HEK293 (cell line): ENCODE measurements around the gene ZNF717.

Source experiments
- BCL6B ChIP-seq: fragments of 450-650 bp; formaldehyde crosslinking; IDR thresholded peaks from 2 replicates; pipeline ENCODE4 v1.5.1; 2017; ENCODE audit warnings: missing biosample characterization, missing genetic modification characterization
- KLF16 ChIP-seq: fragments of 450-650 bp; formaldehyde crosslinking; IDR thresholded peaks from 2 replicates; pipeline ENCODE4 v1.5.1; 2017; ENCODE audit warnings: missing biosample characterization, missing genetic modification characterization
- ZFP3 ChIP-seq: fragments of 450-650 bp; formaldehyde crosslinking; IDR thresholded peaks from 2 replicates; pipeline ENCODE4 v1.5.1; 2016; ENCODE audit warnings: low read depth, missing biosample characterization, missing genetic modification characterization
- ZNF10 ChIP-seq: fragments of 450-650 bp; formaldehyde crosslinking; IDR thresholded peaks from 2 replicates; pipeline ENCODE4 v1.5.1; 2017; ENCODE audit warnings: missing biosample characterization, missing genetic modification characterization
- ZNF121 ChIP-seq: fragments of 450-650 bp; formaldehyde crosslinking; IDR thresholded peaks from 2 replicates; pipeline ENCODE4 v1.5.1; 2016; ENCODE audit warnings: missing biosample characterization, missing genetic modification characterization
- ZNF138 ChIP-seq: fragments of 450-650 bp; formaldehyde crosslinking; IDR thresholded peaks from 2 replicates; pipeline ENCODE4 v1.5.1; 2016; ENCODE audit warnings: missing biosample characterization, missing genetic modification characterization, borderline replicate concordance
- ZNF416 ChIP-seq: fragments of 450-650 bp; formaldehyde crosslinking; IDR thresholded peaks from 2 replicates; pipeline ENCODE4 v1.5.1; 2016; ENCODE audit warnings: missing biosample characterization, missing genetic modification characterization
- TF ChIP-seq, protein P1 (sequence below): fragments of 450-650 bp; formaldehyde crosslinking; IDR thresholded peaks from 2 replicates; pipeline ENCODE4 v1.5.1; 2016; ENCODE audit warnings: missing biosample characterization, missing genetic modification characterization
- TF ChIP-seq, protein P2 (sequence below): fragments of 450-650 bp; formaldehyde crosslinking; IDR thresholded peaks from 2 replicates; pipeline ENCODE4 v1.5.1; 2016; ENCODE audit warnings: missing biosample characterization, missing genetic modification characterization
- TF ChIP-seq, protein P3 (sequence below): fragments of 450-650 bp; formaldehyde crosslinking; IDR thresholded peaks from 2 replicates; pipeline ENCODE4 v1.5.1; 2016; ENCODE audit warnings: missing biosample characterization, missing genetic modification characterization
- TF ChIP-seq, protein P4 (sequence below): fragments of 450-650 bp; formaldehyde crosslinking; IDR thresholded peaks from 2 replicates; pipeline ENCODE4 v1.5.1; 2016; ENCODE audit warnings: missing biosample characterization, missing genetic modification characterization

DNA sequence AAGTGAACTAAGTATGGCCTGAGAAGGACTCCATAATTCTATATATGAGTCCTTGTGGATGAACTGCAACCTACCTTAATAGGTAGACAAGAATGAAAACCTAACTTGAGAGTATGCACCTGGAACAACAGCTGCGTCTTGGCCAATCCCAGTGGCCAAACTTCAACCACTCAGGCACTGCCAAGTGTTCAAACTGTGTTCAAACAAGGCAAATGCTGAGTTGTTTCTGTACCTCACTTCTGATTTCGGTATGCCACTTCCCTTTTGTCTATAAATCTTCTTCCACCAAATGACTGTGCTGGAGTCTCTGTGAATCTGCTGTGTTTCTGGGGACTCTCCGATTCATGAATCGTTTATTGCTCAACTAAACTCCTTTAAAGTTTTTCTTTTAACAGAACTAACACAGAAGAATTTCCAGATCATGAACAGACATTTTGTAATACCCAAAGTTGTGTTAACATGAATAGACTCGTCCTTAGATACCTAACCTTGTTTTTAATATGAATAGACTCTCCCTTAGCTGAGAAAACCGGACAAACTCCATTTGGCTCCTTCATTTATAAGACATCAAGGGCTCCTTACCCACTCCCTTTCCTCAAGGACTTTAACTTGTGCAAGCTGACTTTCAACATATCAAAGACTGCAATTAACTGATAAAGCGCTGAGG, 4.1 kb downstream of the ZNF717 start:
- TF ChIP-seq, protein P1, sequence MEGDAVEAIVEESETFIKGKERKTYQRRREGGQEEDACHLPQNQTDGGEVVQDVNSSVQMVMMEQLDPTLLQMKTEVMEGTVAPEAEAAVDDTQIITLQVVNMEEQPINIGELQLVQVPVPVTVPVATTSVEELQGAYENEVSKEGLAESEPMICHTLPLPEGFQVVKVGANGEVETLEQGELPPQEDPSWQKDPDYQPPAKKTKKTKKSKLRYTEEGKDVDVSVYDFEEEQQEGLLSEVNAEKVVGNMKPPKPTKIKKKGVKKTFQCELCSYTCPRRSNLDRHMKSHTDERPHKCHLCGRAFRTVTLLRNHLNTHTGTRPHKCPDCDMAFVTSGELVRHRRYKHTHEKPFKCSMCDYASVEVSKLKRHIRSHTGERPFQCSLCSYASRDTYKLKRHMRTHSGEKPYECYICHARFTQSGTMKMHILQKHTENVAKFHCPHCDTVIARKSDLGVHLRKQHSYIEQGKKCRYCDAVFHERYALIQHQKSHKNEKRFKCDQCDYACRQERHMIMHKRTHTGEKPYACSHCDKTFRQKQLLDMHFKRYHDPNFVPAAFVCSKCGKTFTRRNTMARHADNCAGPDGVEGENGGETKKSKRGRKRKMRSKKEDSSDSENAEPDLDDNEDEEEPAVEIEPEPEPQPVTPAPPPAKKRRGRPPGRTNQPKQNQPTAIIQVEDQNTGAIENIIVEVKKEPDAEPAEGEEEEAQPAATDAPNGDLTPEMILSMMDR (tag by site-specific recombination): no peak
- TF ChIP-seq, protein P2, sequence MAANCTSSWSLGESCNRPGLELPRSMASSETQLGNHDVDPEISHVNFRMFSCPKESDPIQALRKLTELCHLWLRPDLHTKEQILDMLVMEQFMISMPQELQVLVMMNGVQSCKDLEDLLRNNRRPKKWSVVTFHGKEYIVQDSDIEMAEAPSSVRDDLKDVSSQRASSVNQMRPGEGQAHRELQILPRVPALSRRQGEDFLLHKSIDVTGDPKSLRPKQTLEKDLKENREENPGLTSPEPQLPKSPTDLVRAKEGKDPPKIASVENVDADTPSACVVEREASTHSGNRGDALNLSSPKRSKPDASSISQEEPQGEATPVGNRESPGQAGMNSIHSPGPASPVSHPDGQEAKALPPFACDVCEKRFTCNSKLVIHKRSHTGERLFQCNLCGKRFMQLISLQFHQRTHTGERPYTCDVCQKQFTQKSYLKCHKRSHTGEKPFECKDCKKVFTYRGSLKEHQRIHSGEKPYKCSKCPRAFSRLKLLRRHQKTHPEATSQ (tag by site-specific recombination): no peak
- TF ChIP-seq ZNF10 (tag by site-specific recombination) (no peak), BCL6B (no peak), ZNF138 (tag by site-specific recombination) (no peak), ZFP3 (tag by site-specific recombination) (no peak), ZNF416 (no peak), KLF16 (tag by site-specific recombination) (no peak), ZNF121 (no peak)
- TF ChIP-seq, protein P3, sequence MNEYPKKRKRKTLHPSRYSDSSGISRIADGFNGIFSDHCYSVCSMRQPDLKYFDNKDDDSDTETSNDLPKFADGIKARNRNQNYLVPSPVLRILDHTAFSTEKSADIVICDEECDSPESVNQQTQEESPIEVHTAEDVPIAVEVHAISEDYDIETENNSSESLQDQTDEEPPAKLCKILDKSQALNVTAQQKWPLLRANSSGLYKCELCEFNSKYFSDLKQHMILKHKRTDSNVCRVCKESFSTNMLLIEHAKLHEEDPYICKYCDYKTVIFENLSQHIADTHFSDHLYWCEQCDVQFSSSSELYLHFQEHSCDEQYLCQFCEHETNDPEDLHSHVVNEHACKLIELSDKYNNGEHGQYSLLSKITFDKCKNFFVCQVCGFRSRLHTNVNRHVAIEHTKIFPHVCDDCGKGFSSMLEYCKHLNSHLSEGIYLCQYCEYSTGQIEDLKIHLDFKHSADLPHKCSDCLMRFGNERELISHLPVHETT (tag by site-specific recombination): no peak
- TF ChIP-seq, protein P4, sequence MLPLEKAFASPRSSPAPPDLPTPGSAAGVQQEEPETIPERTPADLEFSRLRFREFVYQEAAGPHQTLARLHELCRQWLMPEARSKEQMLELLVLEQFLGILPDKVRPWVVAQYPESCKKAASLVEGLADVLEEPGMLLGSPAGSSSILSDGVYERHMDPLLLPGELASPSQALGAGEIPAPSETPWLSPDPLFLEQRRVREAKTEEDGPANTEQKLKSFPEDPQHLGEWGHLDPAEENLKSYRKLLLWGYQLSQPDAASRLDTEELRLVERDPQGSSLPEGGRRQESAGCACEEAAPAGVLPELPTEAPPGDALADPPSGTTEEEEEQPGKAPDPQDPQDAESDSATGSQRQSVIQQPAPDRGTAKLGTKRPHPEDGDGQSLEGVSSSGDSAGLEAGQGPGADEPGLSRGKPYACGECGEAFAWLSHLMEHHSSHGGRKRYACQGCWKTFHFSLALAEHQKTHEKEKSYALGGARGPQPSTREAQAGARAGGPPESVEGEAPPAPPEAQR: no peak
